Thymus (tissue), 11 donors: ENCODE results near the gene INO80E. TPM values are rescaled to one million over a fixed set of nuclear protein-coding genes. Genes with fewer than 3 reads are reported as not detected.

Experiments used
- DNase-seq, 9 donors: peaks; one replicate each; pipeline ENCODE4 v3.0.0-alpha.2; 2013; ENCODE audit warnings: low spot score in 9 of 9, low read depth in 6 of 9, missing footprints in 1 of 9
- H3K27ac ChIP-seq, 2 donors: one replicate each; pipeline ENCODE4 v1.5.1; 2013; ENCODE audit warnings: control low read depth in 1 of 2, low read depth in 1 of 2, low read length in 1 of 2, mild to moderate bottlenecking in 1 of 2, moderate library complexity in 1 of 2
- H3K27me3 ChIP-seq, 2 donors: one replicate each; pipeline ENCODE4 v1.5.1; 2013; ENCODE audit warnings: low read length in 1 of 2; ENCODE audit not compliant: control insufficient read depth in 2 of 2, insufficient read depth in 1 of 2
- H3K36me3 ChIP-seq, 2 donors: one replicate each; pipeline ENCODE4 v1.5.1; 2013; ENCODE audit warnings: low read length in 1 of 2, mild to moderate bottlenecking in 1 of 2, moderate library complexity in 1 of 2; ENCODE audit not compliant: control insufficient read depth in 2 of 2, insufficient read depth in 2 of 2
- H3K4me1 ChIP-seq, 2 donors: one replicate each; pipeline ENCODE4 v1.5.1; 2013; ENCODE audit warnings: low read length in 2 of 2; ENCODE audit not compliant: control insufficient read depth in 2 of 2, insufficient read depth in 2 of 2
- H3K4me3 ChIP-seq, 2 donors: one replicate each; pipeline ENCODE4 v1.5.1; 2013; ENCODE audit warnings: low read length in 2 of 2, control low read depth in 1 of 2, mild to moderate bottlenecking in 1 of 2
- H3K9me3 ChIP-seq, 2 donors: one replicate each; pipeline ENCODE4 v1.5.1; 2013; ENCODE audit warnings: low read length in 1 of 2, mild to moderate bottlenecking in 1 of 2; ENCODE audit not compliant: control insufficient read depth in 2 of 2, insufficient read depth in 1 of 2
- WGBS: extraction: QIAGEN DNeasy Blood & Tissue Kit; methylation state at CpG from one replicate; pipeline ENCODE4 v1.1.7; 2013; 5-methylcytosine and 5-hydroxymethylcytosine counted together
- polyA plus RNA-seq: library from polyadenylated mRNA; stranded (reverse); fragments of 200-250 nt; gene quantifications from one replicate; pipeline ENCODE4 v1.2.3, GENCODE V29; 2013
- total RNA-seq: library from RNA; stranded (reverse); fragments of 120-200 nt; gene quantifications from one replicate; pipeline ENCODE4 v1.2.4, GENCODE V29; 2013
- donor health status: healthy.

Gene INO80E
- total and polyA plus RNA-seq, 2 donors, result 48.1 to 84.5 TPM

DNA sequence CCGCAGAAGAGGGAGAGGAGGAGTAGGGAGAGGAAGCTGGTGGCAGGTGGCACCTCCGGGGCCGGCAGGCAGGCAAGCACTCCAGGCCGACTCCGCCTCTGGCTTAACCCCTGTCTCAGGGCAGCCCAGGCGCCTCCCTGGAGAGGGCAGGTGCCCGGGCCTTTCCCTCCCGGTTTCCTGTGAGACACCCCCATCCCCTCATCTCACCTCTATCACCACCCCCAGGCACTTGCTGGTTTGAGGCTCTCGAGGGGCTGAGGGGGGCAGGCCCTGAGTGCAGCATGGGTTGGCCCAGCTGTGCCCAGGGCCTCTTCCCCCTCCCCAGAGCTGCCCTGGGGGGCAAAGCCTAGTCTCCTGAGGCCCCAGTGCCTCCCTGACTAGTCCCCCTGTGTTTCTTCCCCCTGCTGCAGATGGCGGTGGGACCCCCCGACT lies 8.8 kb downstream of the INO80E start:
- peaks cover 9 to 16% of the 10 kb centered on the region in 2 donors for H3K4me1 ChIP-seq
- 19% methylated on average over 11 of the region's 11 CpGs for WGBS
- no peak overlapping the region for H3K27ac ChIP-seq
- peak in 1 of 9 donors; percentile 46 for DNase-seq
- H3K9me3 ChIP-seq, result no peaks in the 10 kb centered on the region
- no peak overlapping the region for H3K4me3 ChIP-seq
- H3K36me3 ChIP-seq, result peaks cover 32 to 37% of the 10 kb centered on the region in 2 donors
- peaks cover 6 to 17% of the 10 kb centered on the region in 2 donors for H3K27me3 ChIP-seq

DNA sequence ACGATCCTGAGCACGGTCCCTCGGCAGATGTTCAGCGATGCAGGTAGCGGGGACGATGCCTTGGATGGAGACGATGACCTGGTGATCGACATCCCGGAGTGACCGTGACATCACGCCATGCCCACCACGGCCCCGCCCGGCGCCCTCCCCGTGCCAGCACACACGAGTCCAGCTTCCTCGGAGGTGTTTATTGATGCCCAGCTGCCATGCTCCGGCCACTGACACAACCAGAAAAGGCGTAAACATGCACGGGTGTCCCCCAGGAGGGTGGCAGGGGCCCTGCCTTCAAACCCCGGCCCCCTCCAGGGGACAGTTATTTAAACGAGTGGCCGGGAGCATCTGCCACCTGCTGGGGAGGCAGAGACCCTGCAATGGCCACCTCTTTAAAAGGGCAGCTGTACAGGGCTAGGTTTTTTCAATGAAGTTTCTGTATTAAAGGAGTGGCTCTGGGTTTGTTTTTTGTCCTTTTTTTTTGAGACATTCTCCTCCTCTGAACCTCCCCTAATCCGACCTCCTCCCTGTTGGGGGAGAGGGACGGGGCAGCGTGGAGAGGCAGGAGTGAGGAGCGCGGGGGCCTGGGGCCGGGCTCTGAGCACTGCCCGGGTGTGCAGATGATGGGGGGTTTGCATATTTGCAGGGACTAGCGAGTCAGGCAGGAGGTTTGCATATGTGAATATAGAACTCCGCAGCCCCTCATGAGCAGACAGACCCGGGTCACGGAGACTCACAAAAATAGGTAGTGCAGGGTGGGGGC lies 9.5 kb downstream of the INO80E start:
- H3K4me1 ChIP-seq, result peaks cover 12 to 21% of the 10 kb centered on the region in 2 donors
- 82% methylated on average over 35 of the region's 35 CpGs for WGBS
- no peak overlapping the region for H3K4me3 ChIP-seq
- peaks cover 10 to 24% of the 10 kb centered on the region in 2 donors for H3K27me3 ChIP-seq
- peaks cover 32 to 35% of the 10 kb centered on the region in 2 donors for H3K36me3 ChIP-seq
- peaks cover 0 to 2% of the 10 kb centered on the region in 2 donors for H3K9me3 ChIP-seq
- DNase-seq, result peak in 1 of 9 donors; percentile 37
- no peak overlapping the region for H3K27ac ChIP-seq

DNA sequence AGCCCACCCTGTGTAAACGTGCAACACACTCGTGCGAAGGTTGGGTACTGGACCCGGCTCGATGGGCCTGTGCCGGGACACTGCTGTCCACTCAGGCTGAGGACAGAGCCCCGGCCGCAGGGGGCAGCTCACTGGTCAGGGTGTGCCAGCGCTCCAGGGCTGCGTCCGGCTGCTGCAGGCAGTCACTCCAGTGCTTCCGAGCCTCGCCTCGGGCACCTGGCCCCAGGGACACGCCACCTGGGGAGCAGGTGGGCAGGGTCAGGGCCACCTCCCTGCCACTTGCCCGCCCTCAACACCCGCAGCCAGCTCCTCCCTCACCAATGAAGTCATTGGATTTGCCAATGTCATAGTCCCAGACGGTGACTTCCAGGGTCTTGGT lies 10.0 kb downstream of the INO80E start:
- 95% methylated on average over 18 of the region's 18 CpGs for WGBS
- Histone ChIP-seq H3K36me3 (peaks cover 27 to 29% of the 10 kb centered on the region in 2 donors), H3K27me3 (peaks cover 14 to 30% of the 10 kb centered on the region in 2 donors), H3K27ac (no peak overlapping the region), H3K4me3 (no peak overlapping the region), H3K9me3 (peaks cover 0 to 4% of the 10 kb centered on the region in 2 donors), H3K4me1 (peaks cover 15 to 23% of the 10 kb centered on the region in 2 donors)
- no peak for DNase-seq

DNA sequence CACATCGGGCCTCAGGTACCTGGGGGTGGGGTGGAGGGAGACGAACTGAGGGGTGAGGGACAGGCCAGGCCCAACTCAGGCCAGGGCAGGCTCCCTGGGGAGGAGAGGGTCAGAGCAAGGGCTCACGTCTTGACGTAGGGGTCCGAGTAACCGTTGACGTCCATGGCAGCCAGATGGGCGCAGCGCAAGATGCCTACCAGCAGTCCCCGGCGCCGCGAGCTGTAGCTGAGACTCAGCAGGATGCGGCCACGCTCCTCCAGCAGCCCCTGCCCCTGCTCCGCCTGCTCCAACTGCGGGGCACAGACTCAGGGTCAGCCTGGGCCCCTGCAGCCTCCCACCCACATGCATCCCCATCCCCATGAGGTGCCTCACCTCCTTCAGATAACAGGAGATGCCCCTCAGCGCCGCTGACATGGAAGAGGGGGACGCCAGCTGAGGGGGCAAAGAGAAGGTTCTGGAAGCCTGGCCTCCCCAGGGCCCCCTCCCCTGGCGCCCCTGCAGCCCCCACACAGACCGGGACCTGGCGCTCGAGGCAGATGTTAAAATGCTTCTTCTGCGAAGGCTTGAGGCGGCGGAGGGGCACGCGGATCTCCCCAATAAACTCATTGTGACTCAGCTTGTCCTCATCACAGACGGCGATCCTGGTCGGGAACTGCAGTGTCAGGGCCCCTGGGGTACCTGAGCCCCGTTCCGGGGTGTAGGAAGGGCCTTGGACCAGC lies 10.8 kb downstream of the INO80E start:
- Histone ChIP-seq H3K27me3 (peaks cover 21 to 37% of the 10 kb centered on the region in 2 donors), H3K36me3 (peaks cover 20 to 23% of the 10 kb centered on the region in 2 donors), H3K4me1 (peaks cover 15 to 27% of the 10 kb centered on the region in 2 donors), H3K9me3 (peaks cover 0 to 7% of the 10 kb centered on the region in 2 donors), H3K4me3 (no peak overlapping the region), H3K27ac (no peak overlapping the region)
- WGBS, result 97% methylated on average over 34 of the region's 34 CpGs
- DNase-seq, result no peak

DNA sequence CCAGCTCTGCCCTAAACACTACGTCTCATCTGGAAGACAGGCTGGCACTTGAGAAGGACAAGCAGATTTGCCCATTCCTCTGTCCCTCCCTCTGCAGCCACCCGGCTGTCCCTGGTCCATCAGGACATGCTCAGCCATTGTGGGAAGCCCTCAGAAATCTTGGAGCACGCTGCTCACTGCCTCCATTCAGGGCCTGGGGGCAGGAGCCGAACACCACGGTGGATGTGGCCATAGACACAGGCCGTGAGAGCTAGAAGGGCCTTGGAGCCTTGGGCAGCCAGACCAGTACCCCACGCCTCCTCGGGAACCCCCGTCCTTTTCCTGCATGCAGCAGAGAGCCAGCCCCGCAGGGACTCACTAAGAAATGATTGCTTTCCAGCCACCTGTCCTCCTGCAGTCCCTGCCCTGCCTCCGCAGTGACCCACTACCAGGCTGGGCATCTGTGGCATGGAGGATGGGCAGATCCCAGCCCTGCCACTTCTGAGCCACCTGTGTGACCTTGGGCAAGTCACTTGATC lies 11.4 kb downstream of the INO80E start:
- WGBS, result 92% methylated on average over 11 of the region's 11 CpGs
- H3K27me3 ChIP-seq, result peaks cover 27 to 44% of the 10 kb centered on the region in 2 donors

DNA sequence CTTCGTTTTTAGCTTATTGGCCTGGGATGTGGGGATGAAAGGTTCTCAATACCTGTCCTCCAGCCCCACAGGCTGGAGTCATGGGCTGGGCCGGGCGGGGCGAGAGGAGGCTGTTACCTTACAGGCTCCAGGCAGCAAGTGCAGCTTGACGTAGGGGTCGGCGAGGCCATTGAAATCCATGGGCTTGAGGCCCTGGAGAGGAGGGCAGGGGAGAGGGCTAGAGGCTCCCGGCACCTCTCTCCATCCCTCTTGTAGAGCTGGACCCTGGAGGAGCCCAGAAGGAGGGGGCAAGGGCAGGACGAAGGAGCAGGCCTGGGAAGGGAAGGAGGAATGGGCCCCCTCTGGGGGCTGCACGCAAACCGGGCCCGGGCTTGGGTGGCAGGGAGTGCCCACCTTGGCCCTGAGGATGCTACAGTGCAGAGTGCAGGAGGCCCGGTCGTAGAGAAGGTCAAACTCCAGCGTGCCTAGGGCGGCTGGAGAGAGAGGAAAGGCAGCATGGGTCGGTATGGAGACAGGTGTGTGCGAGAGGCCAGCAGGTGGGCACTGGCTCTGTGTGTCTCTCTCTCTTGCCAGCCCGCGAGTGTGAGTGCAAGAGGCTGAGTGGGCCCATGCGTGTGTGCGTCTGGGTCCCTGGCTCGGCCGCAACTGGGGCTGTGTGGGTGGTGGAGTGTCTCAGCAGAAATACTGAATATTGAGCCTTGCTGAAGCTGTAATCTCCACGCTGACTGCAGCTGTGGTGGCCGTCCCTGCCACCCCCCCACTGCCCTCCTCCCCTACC lies 13.2 kb downstream of the INO80E start:
- peaks cover 29 to 61% of the 10 kb centered on the region in 2 donors for H3K27me3 ChIP-seq
- no peak for DNase-seq
- whole genome bisulfite sequencing, result 71% methylated on average over 26 of the region's 26 CpGs
- peaks cover 9% of the 10 kb centered on the region in 2 donors for H3K36me3 ChIP-seq
- H3K4me3 ChIP-seq, result no peak overlapping the region
- no peak overlapping the region for H3K27ac ChIP-seq
- H3K4me1 ChIP-seq, result peaks cover 15 to 25% of the 10 kb centered on the region in 2 donors
- peaks cover 1 to 10% of the 10 kb centered on the region in 2 donors for H3K9me3 ChIP-seq

More for the DNA sequence above, 11.4 kb downstream of the INO80E start:
- H3K9me3 ChIP-seq, result peaks cover 1 to 10% of the 10 kb centered on the region in 2 donors
- peaks cover 15 to 17% of the 10 kb centered on the region in 2 donors for H3K36me3 ChIP-seq
- DNase-seq, result no peak
- peaks cover 15 to 28% of the 10 kb centered on the region in 2 donors for H3K4me1 ChIP-seq
- H3K4me3 ChIP-seq, result no peak overlapping the region
- no peak overlapping the region for H3K27ac ChIP-seq

DNA sequence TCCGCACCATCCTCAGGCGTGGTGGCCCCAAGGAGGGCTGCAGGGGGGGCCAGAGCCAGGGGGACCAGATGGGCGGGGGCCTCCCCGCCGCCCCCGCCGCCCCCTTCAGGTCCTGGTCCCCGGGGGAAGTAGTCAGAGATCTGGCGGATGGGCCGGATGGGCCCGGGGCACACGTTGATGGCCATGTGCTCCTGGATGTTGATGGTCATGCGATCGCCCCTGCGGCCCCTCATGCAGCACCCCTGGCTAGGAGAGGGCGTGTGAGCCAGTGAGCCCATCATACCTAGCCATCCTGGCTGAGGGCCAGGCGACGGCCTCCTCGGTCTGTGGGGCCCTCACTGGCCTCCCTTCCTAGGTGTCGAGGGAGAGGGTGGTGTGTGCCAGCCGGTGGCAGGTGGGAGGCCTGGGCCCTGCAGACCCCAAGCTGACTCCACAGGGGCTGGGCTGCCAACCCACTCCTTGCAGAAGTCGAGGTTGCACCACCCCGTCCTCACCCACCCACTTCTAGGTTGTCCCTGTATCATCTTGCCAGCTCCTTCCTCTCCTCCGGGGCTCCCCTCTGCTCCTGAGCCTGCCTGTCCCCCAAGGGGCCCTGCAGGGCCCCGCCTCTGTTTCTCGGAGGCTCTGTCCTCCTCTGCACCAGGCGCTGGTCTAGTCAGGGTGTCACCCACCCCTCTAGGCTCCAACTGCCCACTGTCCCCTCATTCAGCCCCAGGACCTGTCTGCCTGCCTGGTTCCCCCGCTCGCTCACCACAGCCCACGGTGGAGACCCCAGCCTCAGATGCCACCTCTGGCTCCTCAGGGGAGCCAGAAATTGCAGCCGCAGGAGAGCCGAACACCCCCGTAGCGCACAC lies 14.2 kb downstream of the INO80E start:
- DNase-seq, result no peak
- H3K27ac ChIP-seq, result no peak overlapping the region
- H3K36me3 ChIP-seq, result peaks cover 9% of the 10 kb centered on the region in 2 donors
- peaks cover 29 to 64% of the 10 kb centered on the region in 2 donors for H3K27me3 ChIP-seq
- WGBS, result 32% methylated on average over 34 of the region's 34 CpGs
- peak overlapping the region in 1 of 2 donors; percentile 53 for H3K4me3 ChIP-seq
- peaks cover 7 to 15% of the 10 kb centered on the region in 2 donors for H3K4me1 ChIP-seq
- peaks cover 1 to 10% of the 10 kb centered on the region in 2 donors for H3K9me3 ChIP-seq
